ENCODE measurements around the gene CHURC1. TPM values are rescaled to one million over a fixed set of nuclear protein-coding genes. Genes with fewer than 3 reads are reported as not detected.

Gene CHURC1
- total RNA-seq, 1 experiment from 2014 or later = 15.7 TPM

- H3K9me3 ChIP-seq = no peaks in the 10 kb centered on the region
- no peak overlapping the region for H3K4me3 ChIP-seq
- no peaks in the 10 kb centered on the region for H3K36me3 ChIP-seq
- H3K27me3 ChIP-seq = no peaks in the 10 kb centered on the region
- no peak for DNase-seq
These were observed 32.2 kb downstream of the CHURC1 start for GRCh38 chr14:64946310-64947045.

GRCh38 chr14:64947710-64948611 lies 33.7 kb downstream of the CHURC1 start:
- H3K9me3 ChIP-seq = no peaks in the 10 kb centered on the region
- no peaks in the 10 kb centered on the region for H3K27me3 ChIP-seq
- no peak overlapping the region for H3K4me3 ChIP-seq
- H3K36me3 ChIP-seq = no peaks in the 10 kb centered on the region
- no peak for DNase-seq

- no peak for DNase-seq
- Histone ChIP-seq H3K27me3 (no peaks in the 10 kb centered on the region), H3K9me3 (no peaks in the 10 kb centered on the region), H3K4me3 (no peak overlapping the region), H3K36me3 (no peaks in the 10 kb centered on the region)
These were observed 34.5 kb downstream of the CHURC1 start for GRCh38 chr14:64948612-64949210.

- Histone ChIP-seq H3K27me3 (no peaks in the 10 kb centered on the region), H3K4me3 (no peak overlapping the region)
- no peak for DNase-seq
These were observed 36.6 kb downstream of the CHURC1 start for GRCh38 chr14:64950889-64951288.

GRCh38 chr14:64951291-64951690 lies 37.0 kb downstream of the CHURC1 start:
- Histone ChIP-seq H3K9me3 (no peaks in the 10 kb centered on the region), H3K4me3 (no peak overlapping the region), H3K36me3 (no peaks in the 10 kb centered on the region), H3K27me3 (no peaks in the 10 kb centered on the region)
- no peak for DNase-seq

More at GRCh38 chr14:64950889-64951288, 36.6 kb downstream of the CHURC1 start:
- H3K9me3 ChIP-seq = no peaks in the 10 kb centered on the region
- H3K36me3 ChIP-seq = no peaks in the 10 kb centered on the region

GRCh38 chr14:64951724-64952123 lies 37.5 kb downstream of the CHURC1 start:
- no peak overlapping the region for H3K4me3 ChIP-seq
- no peaks in the 10 kb centered on the region for H3K27me3 ChIP-seq
- DNase-seq = no peak
- no peaks in the 10 kb centered on the region for H3K36me3 ChIP-seq
- H3K9me3 ChIP-seq = no peaks in the 10 kb centered on the region

- Histone ChIP-seq H3K27me3 (no peaks in the 10 kb centered on the region), H3K9me3 (no peaks in the 10 kb centered on the region), H3K4me3 (no peak overlapping the region), H3K36me3 (no peaks in the 10 kb centered on the region)
- DNase-seq = no peak
These were observed 38.5 kb downstream of the CHURC1 start for GRCh38 chr14:64952598-64953309.

GRCh38 chr14:64953310-64953654 lies 39.0 kb downstream of the CHURC1 start:
- H3K36me3 ChIP-seq = no peaks in the 10 kb centered on the region
- H3K27me3 ChIP-seq = no peaks in the 10 kb centered on the region
- DNase-seq = no peak
- no peaks in the 10 kb centered on the region for H3K9me3 ChIP-seq
- H3K4me3 ChIP-seq = no peak overlapping the region

GRCh38 chr14:64953661-64954060 lies 39.4 kb downstream of the CHURC1 start:
- Histone ChIP-seq H3K9me3 (no peaks in the 10 kb centered on the region), H3K4me3 (no peak overlapping the region), H3K27me3 (no peaks in the 10 kb centered on the region), H3K36me3 (no peaks in the 10 kb centered on the region)
- no peak for DNase-seq

GRCh38 chr14:64954491-64955240 lies 40.4 kb downstream of the CHURC1 start:
- H3K27me3 ChIP-seq = no peaks in the 10 kb centered on the region
- no peak for DNase-seq

GRCh38 chr14:64955297-64955696 lies 41.0 kb downstream of the CHURC1 start:
- Histone ChIP-seq H3K36me3 (no peaks in the 10 kb centered on the region), H3K4me3 (no peak overlapping the region), H3K27me3 (no peaks in the 10 kb centered on the region), H3K9me3 (no peaks in the 10 kb centered on the region)
- DNase-seq = no peak

More at GRCh38 chr14:64954491-64955240, 40.4 kb downstream of the CHURC1 start:
- Histone ChIP-seq H3K4me3 (no peak overlapping the region), H3K36me3 (no peaks in the 10 kb centered on the region), H3K9me3 (no peaks in the 10 kb centered on the region)

- Histone ChIP-seq H3K4me3 (no peak overlapping the region), H3K9me3 (no peaks in the 10 kb centered on the region), H3K27me3 (no peaks in the 10 kb centered on the region), H3K36me3 (no peaks in the 10 kb centered on the region)
- no peak for DNase-seq
These were observed 42.6 kb downstream of the CHURC1 start for GRCh38 chr14:64956697-64957406.

GRCh38 chr14:64958201-64958600 lies 43.9 kb downstream of the CHURC1 start:
- no peaks in the 10 kb centered on the region for H3K36me3 ChIP-seq
- H3K27me3 ChIP-seq = no peaks in the 10 kb centered on the region
- DNase-seq = no peak
- no peaks in the 10 kb centered on the region for H3K9me3 ChIP-seq
- H3K4me3 ChIP-seq = no peak overlapping the region

- no peaks in the 10 kb centered on the region for H3K36me3 ChIP-seq
- DNase-seq = no peak
- H3K9me3 ChIP-seq = no peaks in the 10 kb centered on the region
- no peak overlapping the region for H3K4me3 ChIP-seq
- H3K27me3 ChIP-seq = no peaks in the 10 kb centered on the region
These were observed 44.5 kb downstream of the CHURC1 start for GRCh38 chr14:64958743-64959142.

- no peak for DNase-seq
- no peak overlapping the region for H3K4me3 ChIP-seq
- no peaks in the 10 kb centered on the region for H3K27me3 ChIP-seq
- no peaks in the 10 kb centered on the region for H3K36me3 ChIP-seq
- H3K9me3 ChIP-seq = no peaks in the 10 kb centered on the region
These were observed 46.6 kb downstream of the CHURC1 start for GRCh38 chr14:64960762-64961276.

Measured in MG63 (cell line).